Measurements from ENCODE around the gene CEP128.

CEP128 gene

GRCh38 chr14:80867798-80868197, 73.7 kb downstream of the CEP128 start:
- H3K27me3 Mint-ChIP-seq: no peaks in the 10 kb centered on the region
- H3K9me3 Mint-ChIP-seq: peaks cover 22% of the 10 kb centered on the region
- H3K4me3 Mint-ChIP-seq: no peak overlapping the region
- H3K4me1 Mint-ChIP-seq: no peaks in the 10 kb centered on the region
- peaks cover 35% of the 10 kb centered on the region for H3K36me3 Mint-ChIP-seq
- no peak overlapping the region for H3K27ac Mint-ChIP-seq

GRCh38 chr14:80867091-80867490, 74.4 kb downstream of the CEP128 start:
- Mint-ChIP-seq H3K4me3 (no peak overlapping the region), H3K27ac (no peak overlapping the region), H3K36me3 (peaks cover 33% of the 10 kb centered on the region), H3K27me3 (no peaks in the 10 kb centered on the region), H3K4me1 (no peaks in the 10 kb centered on the region), H3K9me3 (peaks cover 22% of the 10 kb centered on the region)

GRCh38 chr14:80865565-80865964, 76.0 kb downstream of the CEP128 start:
- Mint-ChIP-seq H3K9me3 (peaks cover 21% of the 10 kb centered on the region), H3K36me3 (peaks cover 25% of the 10 kb centered on the region), H3K27me3 (no peaks in the 10 kb centered on the region), H3K4me3 (no peak overlapping the region), H3K4me1 (no peaks in the 10 kb centered on the region), H3K27ac (no peak overlapping the region)

DNA sequence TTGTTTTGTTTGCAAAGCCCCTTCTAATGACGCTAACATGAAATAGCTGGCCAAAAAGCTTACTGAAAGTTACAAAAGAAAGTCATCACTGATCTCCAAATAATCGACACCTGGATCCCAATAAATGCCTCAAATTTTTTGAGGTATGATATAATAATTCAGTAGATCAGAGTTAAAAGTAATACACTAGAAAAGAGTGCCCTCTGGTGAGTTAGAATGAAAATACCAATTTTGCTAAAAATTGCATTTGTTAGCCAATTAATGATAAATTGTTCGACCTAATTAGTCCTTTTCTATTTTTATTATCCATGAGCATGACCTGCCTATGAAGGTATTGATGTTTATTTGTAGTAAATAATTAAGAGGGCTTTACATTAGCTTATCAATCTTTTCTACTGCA, 78.6 kb downstream of the CEP128 start:
- no peak overlapping the region for H3K27ac Mint-ChIP-seq
- H3K27me3 Mint-ChIP-seq: no peaks in the 10 kb centered on the region
- peaks cover 8% of the 10 kb centered on the region for H3K36me3 Mint-ChIP-seq
- H3K9me3 Mint-ChIP-seq: peaks cover 8% of the 10 kb centered on the region
- no peak overlapping the region for H3K4me3 Mint-ChIP-seq
- no peaks in the 10 kb centered on the region for H3K4me1 Mint-ChIP-seq

DNA sequence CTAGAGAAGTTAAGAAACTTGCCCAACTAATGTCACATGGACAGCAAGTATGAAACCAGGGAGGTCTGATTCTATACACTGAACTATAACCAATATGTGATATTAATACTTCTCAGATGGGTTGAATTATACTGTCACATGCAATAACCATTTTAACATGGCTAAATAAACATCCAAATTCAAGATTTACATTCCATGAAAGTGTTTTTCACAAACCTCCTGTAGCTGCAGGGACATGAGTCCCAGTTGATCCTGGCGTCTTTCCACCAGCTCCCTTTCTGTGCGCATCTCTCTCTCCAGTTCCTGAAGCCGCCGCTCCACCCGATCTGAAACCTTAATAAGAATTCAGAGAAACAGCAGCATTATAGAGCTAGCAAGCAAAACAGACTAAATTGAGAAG, 79.0 kb downstream of the CEP128 start:
- Mint-ChIP-seq H3K4me3 (no peak overlapping the region), H3K36me3 (peaks cover 4% of the 10 kb centered on the region), H3K4me1 (no peaks in the 10 kb centered on the region), H3K27me3 (no peaks in the 10 kb centered on the region), H3K27ac (no peak overlapping the region), H3K9me3 (peaks cover 4% of the 10 kb centered on the region)

GRCh38 chr14:80850197-80850814, 91.2 kb downstream of the CEP128 start:
- Mint-ChIP-seq H3K9me3 (no peaks in the 10 kb centered on the region), H3K27ac (no peak overlapping the region), H3K27me3 (no peaks in the 10 kb centered on the region), H3K36me3 (peaks cover 2% of the 10 kb centered on the region), H3K4me3 (no peak overlapping the region), H3K4me1 (no peaks in the 10 kb centered on the region)

GRCh38 chr14:80847070-80847469, 94.5 kb downstream of the CEP128 start:
- no peak overlapping the region for H3K27ac Mint-ChIP-seq
- no peaks in the 10 kb centered on the region for H3K27me3 Mint-ChIP-seq
- peaks cover 2% of the 10 kb centered on the region for H3K36me3 Mint-ChIP-seq
- H3K9me3 Mint-ChIP-seq: no peaks in the 10 kb centered on the region
- H3K4me3 Mint-ChIP-seq: no peak overlapping the region
- no peaks in the 10 kb centered on the region for H3K4me1 Mint-ChIP-seq

- H3K4me1 Mint-ChIP-seq: no peaks in the 10 kb centered on the region
Observed at GRCh38 chr14:80845856-80846255, 95.7 kb downstream of the CEP128 start.

DNA sequence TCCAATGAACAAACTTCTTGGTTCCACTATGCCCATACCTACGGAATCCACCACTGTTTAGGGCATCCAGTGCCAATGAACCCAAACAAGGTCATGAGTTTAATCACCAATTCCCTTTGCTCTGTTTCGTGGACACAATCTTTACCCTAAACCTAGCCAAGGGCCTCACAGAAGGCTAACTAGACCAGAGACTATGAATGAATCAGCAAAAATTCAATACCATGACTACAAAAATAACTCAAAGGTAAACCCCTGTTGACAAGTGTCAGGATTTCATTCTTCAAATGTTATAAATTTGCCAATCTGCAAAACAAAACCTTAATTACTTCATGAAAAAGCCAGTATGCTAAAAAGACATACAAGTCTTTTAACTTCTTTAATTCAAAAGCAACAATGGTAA, 96.7 kb downstream of the CEP128 start:
- H3K27ac Mint-ChIP-seq: no peak overlapping the region

More at GRCh38 chr14:80845856-80846255, 95.7 kb downstream of the CEP128 start:
- H3K36me3 Mint-ChIP-seq: peaks cover 2% of the 10 kb centered on the region
- no peak overlapping the region for H3K27ac Mint-ChIP-seq
- no peak overlapping the region for H3K4me3 Mint-ChIP-seq
- H3K9me3 Mint-ChIP-seq: no peaks in the 10 kb centered on the region
- H3K27me3 Mint-ChIP-seq: no peaks in the 10 kb centered on the region

GRCh38 chr14:80839743-80840142, 101.8 kb downstream of the CEP128 start:
- H3K4me3 Mint-ChIP-seq: no peak overlapping the region
- peaks cover 5% of the 10 kb centered on the region for H3K36me3 Mint-ChIP-seq
- no peaks in the 10 kb centered on the region for H3K4me1 Mint-ChIP-seq
- H3K27ac Mint-ChIP-seq: no peak overlapping the region
- H3K9me3 Mint-ChIP-seq: no peaks in the 10 kb centered on the region
- no peaks in the 10 kb centered on the region for H3K27me3 Mint-ChIP-seq

More for the DNA sequence above, 96.7 kb downstream of the CEP128 start:
- no peaks in the 10 kb centered on the region for H3K27me3 Mint-ChIP-seq
- peaks cover 5% of the 10 kb centered on the region for H3K36me3 Mint-ChIP-seq
- no peaks in the 10 kb centered on the region for H3K4me1 Mint-ChIP-seq
- H3K4me3 Mint-ChIP-seq: no peak overlapping the region
- no peaks in the 10 kb centered on the region for H3K9me3 Mint-ChIP-seq

- H3K27ac Mint-ChIP-seq: no peak overlapping the region
- H3K27me3 Mint-ChIP-seq: no peaks in the 10 kb centered on the region
- peaks cover 17% of the 10 kb centered on the region for H3K9me3 Mint-ChIP-seq
- H3K4me3 Mint-ChIP-seq: no peak overlapping the region
- H3K4me1 Mint-ChIP-seq: no peaks in the 10 kb centered on the region
- peaks cover 13% of the 10 kb centered on the region for H3K36me3 Mint-ChIP-seq
Observed at GRCh38 chr14:80809663-80810062, 131.9 kb downstream of the CEP128 start.

DNA sequence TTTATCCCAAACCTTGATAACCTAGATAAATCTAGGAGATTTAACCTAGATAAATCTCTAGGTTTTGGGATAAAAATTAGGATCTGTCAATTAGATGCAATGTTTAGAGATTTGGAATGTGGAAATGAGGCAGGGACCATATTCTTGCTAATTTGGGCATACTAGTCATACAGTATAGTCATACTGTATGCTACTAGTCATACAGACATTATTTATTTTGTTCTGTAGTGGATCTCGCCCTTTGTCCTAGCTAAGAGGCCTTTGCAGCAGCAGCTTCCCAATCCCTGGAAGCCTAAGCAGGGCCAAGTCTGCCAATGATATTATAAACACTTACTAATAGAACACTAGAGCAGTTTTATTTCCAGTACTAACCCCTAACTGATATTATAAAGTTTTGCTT, 136.4 kb downstream of the CEP128 start:
- H3K27me3 Mint-ChIP-seq: no peaks in the 10 kb centered on the region
- H3K4me3 Mint-ChIP-seq: no peak overlapping the region
- peaks cover 23% of the 10 kb centered on the region for H3K9me3 Mint-ChIP-seq

GRCh38 chr14:80798878-80799277, 142.7 kb downstream of the CEP128 start:
- H3K27ac Mint-ChIP-seq: no peak overlapping the region
- H3K4me1 Mint-ChIP-seq: no peaks in the 10 kb centered on the region
- peaks cover 15% of the 10 kb centered on the region for H3K9me3 Mint-ChIP-seq
- no peaks in the 10 kb centered on the region for H3K27me3 Mint-ChIP-seq
- H3K36me3 Mint-ChIP-seq: peaks cover 28% of the 10 kb centered on the region
- no peak overlapping the region for H3K4me3 Mint-ChIP-seq

More for the DNA sequence above, 136.4 kb downstream of the CEP128 start:
- Mint-ChIP-seq H3K4me1 (no peaks in the 10 kb centered on the region), H3K36me3 (peaks cover 22% of the 10 kb centered on the region), H3K27ac (no peak overlapping the region)

DNA sequence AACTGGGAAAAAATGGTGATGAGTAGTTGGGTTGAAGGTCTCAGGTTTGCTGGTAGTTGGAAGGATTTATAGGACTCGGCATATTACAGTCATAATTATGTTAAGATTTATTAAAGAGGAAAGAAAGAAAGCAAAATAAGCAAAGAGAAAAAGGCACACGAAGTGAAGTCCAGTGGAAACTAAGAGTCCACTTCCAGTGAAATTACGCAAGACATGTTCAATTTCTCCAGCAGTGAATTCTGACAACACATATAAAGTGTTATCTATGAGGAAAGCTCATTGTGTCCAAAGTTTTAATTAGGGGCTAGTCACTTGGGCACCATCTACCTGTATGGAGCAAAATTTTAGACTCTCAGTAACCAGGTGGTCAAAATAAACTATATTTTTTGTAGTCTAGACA, 143.3 kb downstream of the CEP128 start:
- peaks cover 28% of the 10 kb centered on the region for H3K36me3 Mint-ChIP-seq

GRCh38 chr14:80792771-80793170, 148.8 kb downstream of the CEP128 start:
- Mint-ChIP-seq H3K27me3 (no peaks in the 10 kb centered on the region), H3K36me3 (peaks cover 19% of the 10 kb centered on the region), H3K27ac (no peak overlapping the region), H3K4me1 (no peaks in the 10 kb centered on the region), H3K9me3 (no peaks in the 10 kb centered on the region), H3K4me3 (no peak overlapping the region)

More for the DNA sequence above, 143.3 kb downstream of the CEP128 start:
- H3K27me3 Mint-ChIP-seq: no peaks in the 10 kb centered on the region
- H3K4me1 Mint-ChIP-seq: no peaks in the 10 kb centered on the region
- H3K9me3 Mint-ChIP-seq: peaks cover 15% of the 10 kb centered on the region
- H3K27ac Mint-ChIP-seq: no peak overlapping the region
- H3K4me3 Mint-ChIP-seq: no peak overlapping the region

DNA sequence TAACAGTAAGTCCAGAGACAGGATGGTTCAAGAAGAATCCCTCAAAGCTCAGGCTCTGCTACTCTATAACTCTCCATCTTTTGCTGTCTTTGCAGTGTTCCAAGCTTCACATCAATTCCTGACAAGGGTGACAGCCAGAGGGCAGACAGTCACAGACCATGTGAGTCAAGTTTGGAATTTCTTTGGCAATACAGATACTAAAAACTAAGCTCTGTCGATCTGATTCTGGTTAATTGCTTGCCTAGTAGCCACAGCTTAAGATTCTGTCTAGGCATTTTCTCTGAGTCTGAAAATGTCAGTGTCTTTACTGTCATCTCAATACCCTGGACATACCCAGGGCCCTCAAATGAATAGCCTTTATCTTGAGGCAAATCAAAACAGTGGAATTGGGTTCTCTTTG, 153.7 kb downstream of the CEP128 start:
- H3K27ac Mint-ChIP-seq: no peak overlapping the region
- H3K4me1 Mint-ChIP-seq: no peaks in the 10 kb centered on the region
- no peaks in the 10 kb centered on the region for H3K9me3 Mint-ChIP-seq
- no peaks in the 10 kb centered on the region for H3K27me3 Mint-ChIP-seq
- H3K4me3 Mint-ChIP-seq: no peak overlapping the region
- peaks cover 24% of the 10 kb centered on the region for H3K36me3 Mint-ChIP-seq

DNA sequence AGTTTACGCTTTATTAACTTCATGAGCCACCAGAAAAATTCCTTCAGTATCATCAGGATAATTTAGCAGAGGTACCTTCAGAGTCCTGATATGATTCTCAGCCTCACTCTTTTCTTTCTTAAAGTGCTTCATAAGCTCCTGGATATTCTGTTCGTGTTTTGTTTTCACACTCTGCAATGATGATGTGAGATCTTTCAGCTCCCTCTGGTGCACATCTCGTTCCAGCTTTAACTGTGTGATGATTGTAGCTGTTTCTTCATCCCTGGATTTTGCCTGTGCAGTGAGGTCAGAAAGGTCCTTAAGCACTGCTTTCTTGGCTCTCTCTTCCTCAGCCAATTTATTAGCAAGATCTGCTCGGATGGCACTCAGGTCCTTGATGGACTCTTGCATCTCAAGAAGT, 156.7 kb downstream of the CEP128 start:
- H3K4me1 Mint-ChIP-seq: no peaks in the 10 kb centered on the region
- H3K4me3 Mint-ChIP-seq: no peak overlapping the region
- H3K9me3 Mint-ChIP-seq: no peaks in the 10 kb centered on the region
- H3K36me3 Mint-ChIP-seq: peaks cover 18% of the 10 kb centered on the region
- H3K27ac Mint-ChIP-seq: no peak overlapping the region
- H3K27me3 Mint-ChIP-seq: no peaks in the 10 kb centered on the region
